ENCODE results near the gene CALM1. TPM values are rescaled to one million over a fixed set of nuclear protein-coding genes. Genes with fewer than 3 reads are reported as not detected.

The CALM1 gene
- total RNA-seq, 2 donors from 2014 or later: 137 to 199 TPM

- no peak for DNase-seq
- no peaks in the 10 kb centered on the region for H3K9me3 ChIP-seq
- no peaks in the 10 kb centered on the region for H3K27me3 ChIP-seq
- H3K4me3 ChIP-seq: no peak overlapping the region
- intact Hi-C loops (cut with DNase I): no loop called here
- H3K4me1 ChIP-seq: no peaks in the 10 kb centered on the region
- 46 to 57% methylated on average over 7 of the region's 7 CpGs for WGBS, 2 donors
- H3K36me3 ChIP-seq (replicated peaks in 1 of 2; ENCODE audit: insufficient read depth in 1 of 2, low read depth in 2 of 2): no peaks in the 10 kb centered on the region
- H3K27ac ChIP-seq: no peak overlapping the region
- no peak for TF ChIP-seq POLR2A (IDR thresholded peaks at IDR 0.05)
- TF ChIP-seq, protein P1, sequence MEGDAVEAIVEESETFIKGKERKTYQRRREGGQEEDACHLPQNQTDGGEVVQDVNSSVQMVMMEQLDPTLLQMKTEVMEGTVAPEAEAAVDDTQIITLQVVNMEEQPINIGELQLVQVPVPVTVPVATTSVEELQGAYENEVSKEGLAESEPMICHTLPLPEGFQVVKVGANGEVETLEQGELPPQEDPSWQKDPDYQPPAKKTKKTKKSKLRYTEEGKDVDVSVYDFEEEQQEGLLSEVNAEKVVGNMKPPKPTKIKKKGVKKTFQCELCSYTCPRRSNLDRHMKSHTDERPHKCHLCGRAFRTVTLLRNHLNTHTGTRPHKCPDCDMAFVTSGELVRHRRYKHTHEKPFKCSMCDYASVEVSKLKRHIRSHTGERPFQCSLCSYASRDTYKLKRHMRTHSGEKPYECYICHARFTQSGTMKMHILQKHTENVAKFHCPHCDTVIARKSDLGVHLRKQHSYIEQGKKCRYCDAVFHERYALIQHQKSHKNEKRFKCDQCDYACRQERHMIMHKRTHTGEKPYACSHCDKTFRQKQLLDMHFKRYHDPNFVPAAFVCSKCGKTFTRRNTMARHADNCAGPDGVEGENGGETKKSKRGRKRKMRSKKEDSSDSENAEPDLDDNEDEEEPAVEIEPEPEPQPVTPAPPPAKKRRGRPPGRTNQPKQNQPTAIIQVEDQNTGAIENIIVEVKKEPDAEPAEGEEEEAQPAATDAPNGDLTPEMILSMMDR (IDR thresholded peaks at IDR 0.05): no peak
- no peak for ATAC-seq
Observed at GRCh38 chr14:90416720-90417119, 19.9 kb downstream of the CALM1 start.

- Histone ChIP-seq H3K4me1 (no peaks in the 10 kb centered on the region), H3K9me3 (no peaks in the 10 kb centered on the region), H3K27me3 (no peaks in the 10 kb centered on the region), H3K36me3 (replicated peaks in 1 of 2; ENCODE audit: insufficient read depth in 1 of 2, low read depth in 2 of 2) (no peaks in the 10 kb centered on the region), H3K27ac (no peak overlapping the region), H3K4me3 (no peak overlapping the region)
- TF ChIP-seq POLR2A (IDR thresholded peaks at IDR 0.05): no peak
- TF ChIP-seq, protein P1 (IDR thresholded peaks at IDR 0.05): no peak
- intact Hi-C loops (cut with DNase I): no loop called here
- DNase-seq: no peak
- WGBS, 2 donors: 94 to 95% methylated on average over 2 of the region's 2 CpGs
- ATAC-seq: no peak
Observed at GRCh38 chr14:90418053-90418452, 21.2 kb downstream of the CALM1 start.

GRCh38 chr14:90419200-90419599 is 22.4 kb downstream of the CALM1 start:
- Histone ChIP-seq H3K4me1 (no peaks in the 10 kb centered on the region), H3K9me3 (no peaks in the 10 kb centered on the region), H3K27me3 (no peaks in the 10 kb centered on the region), H3K4me3 (no peak overlapping the region), H3K27ac (no peak overlapping the region), H3K36me3 (replicated peaks in 1 of 2; ENCODE audit: insufficient read depth in 1 of 2, low read depth in 2 of 2) (no peaks in the 10 kb centered on the region)
- TF ChIP-seq, protein P1 (IDR thresholded peaks at IDR 0.05): no peak
- no peak for TF ChIP-seq POLR2A (IDR thresholded peaks at IDR 0.05)
- intact Hi-C loops (cut with DNase I): no loop called here
- WGBS, 2 donors: 44 to 49% methylated on average over 7 to 12 of the region's 12 CpGs
- DNase-seq (peak; percentile 62 to 80 (median 72)), ATAC-seq (peak; percentile 77)

- no peak overlapping the region for H3K4me3 ChIP-seq
- WGBS, 2 donors: 88% methylated on average over 7 of the region's 7 CpGs; no CpG with 5 or more reads in 1 of the 2 donors
- H3K9me3 ChIP-seq: no peaks in the 10 kb centered on the region
- ATAC-seq (no peak), DNase-seq (no peak)
- TF ChIP-seq POLR2A (IDR thresholded peaks at IDR 0.05): no peak
- TF ChIP-seq, protein P1 (IDR thresholded peaks at IDR 0.05): no peak
- intact Hi-C loops (cut with DNase I): no loop called here
- H3K4me1 ChIP-seq: no peaks in the 10 kb centered on the region
- H3K27ac ChIP-seq: no peak overlapping the region
- H3K36me3 ChIP-seq (replicated peaks in 1 of 2; ENCODE audit: insufficient read depth in 1 of 2, low read depth in 2 of 2): no peaks in the 10 kb centered on the region
- no peaks in the 10 kb centered on the region for H3K27me3 ChIP-seq
Observed at GRCh38 chr14:90421001-90421631, 24.3 kb downstream of the CALM1 start.

DNA sequence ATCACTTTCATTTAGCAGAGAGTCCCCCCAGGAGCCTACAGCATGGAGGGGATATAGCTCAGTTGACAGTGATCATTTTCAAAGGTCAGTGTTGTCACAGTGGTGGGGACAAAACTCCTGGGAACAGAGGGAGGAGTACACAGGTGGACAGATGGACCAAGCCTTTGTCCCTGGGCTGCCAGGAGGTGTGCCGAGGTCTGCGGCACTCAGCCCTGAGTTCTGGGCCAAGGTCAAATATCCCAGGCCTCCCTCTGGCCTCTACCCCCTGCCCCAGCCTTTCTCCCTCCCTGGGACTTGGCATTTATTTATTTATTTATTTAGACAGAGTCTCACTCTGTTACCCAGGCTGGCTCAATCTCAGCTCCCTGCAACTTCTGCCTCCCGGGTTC is 24.8 kb downstream of the CALM1 start:
- intact Hi-C loops (cut with DNase I): no loop called here
- Histone ChIP-seq H3K9me3 (no peaks in the 10 kb centered on the region), H3K36me3 (replicated peaks in 1 of 2; ENCODE audit: insufficient read depth in 1 of 2, low read depth in 2 of 2) (no peaks in the 10 kb centered on the region), H3K27ac (no peak overlapping the region), H3K27me3 (no peaks in the 10 kb centered on the region), H3K4me1 (no peaks in the 10 kb centered on the region), H3K4me3 (no peak overlapping the region)
- ATAC-seq (no peak), DNase-seq (no peak)
- 41 to 62% methylated on average over 3 of the region's 3 CpGs for WGBS, 2 donors
- TF ChIP-seq POLR2A (IDR thresholded peaks at IDR 0.05): no peak
- TF ChIP-seq, protein P1 (IDR thresholded peaks at IDR 0.05): no peak

Data from body of pancreas (tissue), 4 donors.